Body of pancreas (tissue), 4 donors: ENCODE measurements around the gene CLDN14. TPM values are rescaled to one million over a fixed set of nuclear protein-coding genes. Genes with fewer than 3 reads are reported as not detected.

Source experiments
- ATAC-seq: fragments of 150-250 bp; one replicate; pipeline ENCODE4 v1.9.1; 2016
- DNase-seq, 4 donors: peaks; one replicate each; pipeline ENCODE4 v3.0.0-alpha.2; 2019
- H3K27ac ChIP-seq, 4 donors: fragments of 200-600 bp; sonication (generic); 1 replicate in 3 of 4; 2 replicates in 1 of 4; pipeline versions ENCODE4 v1.5.1 to v1.6.1; 2016 to 2019; ENCODE audit warnings: mild to moderate bottlenecking in 1 of 4, mixed read lengths in 1 of 4, moderate library complexity in 1 of 4
- H3K27me3 ChIP-seq, 2 donors: fragments of 200-600 bp; sonication (generic); one replicate each; pipeline ENCODE4 v1.6.0; 2016; ENCODE audit warnings: mild to moderate bottlenecking in 1 of 2
- H3K36me3 ChIP-seq, 2 donors: fragments of 200-600 bp; sonication (generic); replicated peaks in 1 of 2; 2 replicates each; pipeline ENCODE4 v1.5.1; 2016; ENCODE audit warnings: low read depth in 2 of 2; ENCODE audit not compliant: insufficient read depth in 1 of 2
- H3K4me1 ChIP-seq: fragments of 200-600 bp; sonication (generic); one replicate; pipeline ENCODE4 v1.6.0; 2016
- H3K4me3 ChIP-seq, 2 donors: fragments of 200-600 bp; sonication (generic); 1 replicate in 1 of 2; 2 replicates in 1 of 2; pipeline ENCODE4 v1.5.1; 2016 to 2019
- H3K9me3 ChIP-seq, 3 donors: fragments of 200-600 bp; sonication (generic); 1 replicate in 2 of 3; 2 replicates in 1 of 3; pipeline ENCODE4 v1.5.1; 2016
- CTCF ChIP-seq, 7 experiments: fragments of 450-650 bp in 4 of 7; fragments of 200-600 bp in 3 of 7; sonication (generic) in 3 of 7; IDR thresholded peaks; one replicate each; pipeline ENCODE4 v1.5.1; 2016 to 2019; ENCODE audit warnings: antibody characterized with exemption in 7 of 7
- POLR2A ChIP-seq, 3 donors: fragments of 450-650 bp; IDR thresholded peaks; one replicate each; pipeline ENCODE4 v1.6.1; 2016; ENCODE audit warnings: antibody characterized with exemption in 3 of 3, mild to moderate bottlenecking in 2 of 3
- WGBS, 2 donors: methylation state at CpG; one replicate each; pipeline ENCODE4 v1.1.5; 2017; 5-methylcytosine and 5-hydroxymethylcytosine counted together
- intact Hi-C: fragments of 100-400 bp; cut with DNase I; formaldehyde crosslinking; loops from one replicate; pipeline ENCODE4 v1.15.1; 2023
- total RNA-seq, 2 donors: library from RNA; depleted of rRNA; stranded (reverse); fragments of >200 nt; gene quantifications; one replicate each; pipeline ENCODE4 v1.1.0, GENCODE V29; 2016

The CLDN14 gene
- total RNA-seq, 2 donors from 2014 or later, result 0.26 TPM; not detected in 1

- Histone ChIP-seq H3K36me3 (no peaks in the 10 kb centered on the region), H3K4me1 (peaks cover 16% of the 10 kb centered on the region), H3K9me3 (no peaks in the 10 kb centered on the region), H3K27ac (peak overlapping the region in 3 of 4 donors; percentile 62 to 80 (median 74)), H3K4me3 (no peak overlapping the region), H3K27me3 (no peaks in the 10 kb centered on the region)
- no peak for TF ChIP-seq CTCF (IDR thresholded peaks at IDR 0.05)
- no peak for TF ChIP-seq POLR2A (IDR thresholded peaks at IDR 0.05)
- intact Hi-C loops, result no loop called here
- ATAC-seq (no peak), DNase-seq (no peak)
- WGBS, 2 donors, result 74 to 83% methylated on average over 11 to 16 of the region's 16 CpGs
Observed at GRCh38 chr21:36460866-36461265, 19.1 kb downstream of the CLDN14 start.

GRCh38 chr21:36459098-36459497, 20.8 kb downstream of the CLDN14 start:
- Histone ChIP-seq H3K36me3 (no peaks in the 10 kb centered on the region), H3K27me3 (no peaks in the 10 kb centered on the region), H3K4me1 (peaks cover 28% of the 10 kb centered on the region), H3K4me3 (no peak overlapping the region), H3K9me3 (no peaks in the 10 kb centered on the region), H3K27ac (no peak overlapping the region)
- WGBS, 2 donors, result 94 to 95% methylated on average over 3 to 6 of the region's 6 CpGs
- TF ChIP-seq CTCF (IDR thresholded peaks at IDR 0.05) (no peak), POLR2A (IDR thresholded peaks at IDR 0.05) (no peak)
- DNase-seq, result no peak
- ATAC-seq, result no peak
- intact Hi-C loops, result no loop called here

GRCh38 chr21:36456729-36457414, 23.1 kb downstream of the CLDN14 start:
- DNase-seq (peak in 1 of 4 donors; percentile 18), ATAC-seq (no peak)
- intact Hi-C loops, result no loop called here
- Histone ChIP-seq H3K36me3 (no peaks in the 10 kb centered on the region), H3K4me3 (no peak overlapping the region), H3K27ac (peak overlapping the region in 3 of 4 donors; percentile 18 to 40 (median 21)), H3K27me3 (no peaks in the 10 kb centered on the region), H3K4me1 (peaks cover 29% of the 10 kb centered on the region), H3K9me3 (no peaks in the 10 kb centered on the region)
- no peak for TF ChIP-seq CTCF (IDR thresholded peaks at IDR 0.05)
- no peak for TF ChIP-seq POLR2A (IDR thresholded peaks at IDR 0.05)
- 52 to 56% methylated on average over 7 of the region's 7 CpGs for WGBS, 2 donors

GRCh38 chr21:36454706-36455105, 25.2 kb downstream of the CLDN14 start:
- no peak for ATAC-seq
- DNase-seq, result no peak
- TF ChIP-seq POLR2A (IDR thresholded peaks at IDR 0.05) (no peak), CTCF (IDR thresholded peaks at IDR 0.05) (no peak)
- no peaks in the 10 kb centered on the region for H3K36me3 ChIP-seq
- H3K27me3 ChIP-seq, result no peaks in the 10 kb centered on the region
- H3K4me3 ChIP-seq, result no peak overlapping the region
- H3K9me3 ChIP-seq, result no peaks in the 10 kb centered on the region
- peak overlapping the region in 3 of 4 donors; percentile 66 to 86 (median 80) for H3K27ac ChIP-seq
- 60 to 71% methylated on average over 4 of the region's 4 CpGs for WGBS, 2 donors
- intact Hi-C loops, result no loop called here
- peaks cover 19% of the 10 kb centered on the region for H3K4me1 ChIP-seq

- peaks cover 19% of the 10 kb centered on the region for H3K4me1 ChIP-seq
- WGBS, 2 donors, result 13 to 15% methylated on average over 4 of the region's 4 CpGs
- no peaks in the 10 kb centered on the region for H3K9me3 ChIP-seq
- peak; percentile 22 to 60 (median 48) for DNase-seq
- no peak for TF ChIP-seq CTCF (IDR thresholded peaks at IDR 0.05)
- no peak for TF ChIP-seq POLR2A (IDR thresholded peaks at IDR 0.05)
- no peak overlapping the region for H3K4me3 ChIP-seq
- H3K27me3 ChIP-seq, result no peaks in the 10 kb centered on the region
- peak overlapping the region; percentile 66 to 86 (median 79) for H3K27ac ChIP-seq
- H3K36me3 ChIP-seq, result no peaks in the 10 kb centered on the region
- intact Hi-C loops, result no loop called here
- ATAC-seq, result peak; percentile 82
Observed at GRCh38 chr21:36454093-36454531, 25.8 kb downstream of the CLDN14 start.
